OCI-LY3 (cell line): ENCODE measurements around the gene DNASE1L1.

ENCODE experiments used
- EZH2phosphoT487 ChIP-seq: fragments of 200-600 bp; shearing (Covaris generic); IDR thresholded peaks from 2 replicates; pipeline ENCODE4 v1.6.1; 2018; ENCODE audit warnings: antibody characterized with exemption, mixed run types, low read depth
- TF ChIP-seq, protein P1 (sequence below): fragments of 200-600, 300-600 bp; sonication (generic); IDR thresholded peaks from 2 replicates; pipeline ENCODE4 v1.5.1; 2014; ENCODE audit warnings: antibody characterized with exemption, low read length, low read depth

DNA sequence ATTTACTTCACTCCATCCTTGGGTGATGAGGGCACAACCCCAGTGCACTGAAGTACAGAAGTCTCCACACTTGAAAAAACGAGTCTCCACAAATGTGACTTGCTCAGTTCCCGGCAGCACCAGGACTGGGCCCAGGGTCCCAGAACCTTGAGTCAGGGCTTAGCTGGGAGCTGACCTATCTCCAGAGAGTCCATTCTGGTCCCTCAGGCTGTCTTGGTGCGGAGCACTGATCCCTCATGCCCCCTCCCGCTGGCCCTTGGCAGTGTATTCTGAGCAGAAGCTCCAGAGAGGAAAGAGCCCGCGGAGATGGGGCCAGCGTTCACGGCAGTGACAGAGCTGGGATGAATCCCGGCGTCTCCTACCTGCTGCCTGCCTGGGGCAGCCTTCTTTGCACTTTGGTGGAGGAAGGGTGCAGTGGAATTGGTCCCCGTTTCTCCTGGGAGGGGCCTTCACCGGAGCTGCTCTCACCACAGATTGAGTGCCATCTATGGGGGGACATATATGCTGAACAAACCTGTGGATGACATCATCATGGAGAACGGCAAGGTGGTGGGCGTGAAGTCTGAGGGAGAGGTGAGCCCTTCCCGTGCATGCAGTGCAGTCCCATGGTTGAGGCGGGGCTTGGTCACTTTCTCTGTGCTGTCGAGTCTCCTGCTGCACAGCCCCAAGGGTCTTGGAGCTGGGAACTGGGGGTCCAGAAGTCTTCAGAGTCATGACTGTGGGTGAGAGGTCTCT, 31.7 kb upstream of the DNASE1L1 start:
- TF ChIP-seq, protein P1, sequence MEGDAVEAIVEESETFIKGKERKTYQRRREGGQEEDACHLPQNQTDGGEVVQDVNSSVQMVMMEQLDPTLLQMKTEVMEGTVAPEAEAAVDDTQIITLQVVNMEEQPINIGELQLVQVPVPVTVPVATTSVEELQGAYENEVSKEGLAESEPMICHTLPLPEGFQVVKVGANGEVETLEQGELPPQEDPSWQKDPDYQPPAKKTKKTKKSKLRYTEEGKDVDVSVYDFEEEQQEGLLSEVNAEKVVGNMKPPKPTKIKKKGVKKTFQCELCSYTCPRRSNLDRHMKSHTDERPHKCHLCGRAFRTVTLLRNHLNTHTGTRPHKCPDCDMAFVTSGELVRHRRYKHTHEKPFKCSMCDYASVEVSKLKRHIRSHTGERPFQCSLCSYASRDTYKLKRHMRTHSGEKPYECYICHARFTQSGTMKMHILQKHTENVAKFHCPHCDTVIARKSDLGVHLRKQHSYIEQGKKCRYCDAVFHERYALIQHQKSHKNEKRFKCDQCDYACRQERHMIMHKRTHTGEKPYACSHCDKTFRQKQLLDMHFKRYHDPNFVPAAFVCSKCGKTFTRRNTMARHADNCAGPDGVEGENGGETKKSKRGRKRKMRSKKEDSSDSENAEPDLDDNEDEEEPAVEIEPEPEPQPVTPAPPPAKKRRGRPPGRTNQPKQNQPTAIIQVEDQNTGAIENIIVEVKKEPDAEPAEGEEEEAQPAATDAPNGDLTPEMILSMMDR: no peak
- TF ChIP-seq EZH2phosphoT487: no peak
